Measurements from ENCODE around the gene JADE2. TPM values are rescaled to one million over a fixed set of nuclear protein-coding genes. Genes with fewer than 3 reads are reported as not detected.

Gene JADE2
- total and polyA plus RNA-seq, 4 donors = 3.9 to 11.4 (median 5.5) TPM

GRCh38 chr5:134503937-134504437 is 21.5 kb upstream of the JADE2 start:
- Histone ChIP-seq H3K4me1 (ENCODE audit: control insufficient read depth in 4 of 4, insufficient read depth in 4 of 4, low read length in 3 of 4) (peaks cover 15 to 51% (median 33%) of the 10 kb centered on the region in 4 donors), H3K9me3 (ENCODE audit: control insufficient read depth in 4 of 4, low read length in 3 of 4) (no peaks in the 10 kb centered on the region), H3K27me3 (ENCODE audit: control insufficient read depth in 4 of 4, insufficient read depth in 4 of 4, low read length in 3 of 4) (no peaks in the 10 kb centered on the region), H3K36me3 (ENCODE audit: control insufficient read depth in 4 of 4, insufficient read depth in 3 of 4, low read depth in 1 of 4, low read length in 3 of 4) (no peaks in the 10 kb centered on the region), H3K27ac (ENCODE audit: low read depth in 1 of 2, low read length in 2 of 2) (peak overlapping the region; percentile 85 to 96), H3K9ac (ENCODE audit: low read depth in 1 of 2, low read length in 2 of 2) (peak overlapping the region in 1 of 2 donors; percentile 26), H3K4me3 (ENCODE audit: low read depth in 1 of 3, low read length in 3 of 3) (no peak overlapping the region)
- no peak for DNase-seq (ENCODE audit: low spot score)
- WGBS = 69% methylated on average over 3 of the region's 3 CpGs
- no peak for TF ChIP-seq SP1 (IDR thresholded peaks at IDR 0.05)
- no peak for TF ChIP-seq EGR1 (IDR thresholded peaks at IDR 0.05; ENCODE audit: low read depth in 2 of 2)
- TF ChIP-seq, protein P1, sequence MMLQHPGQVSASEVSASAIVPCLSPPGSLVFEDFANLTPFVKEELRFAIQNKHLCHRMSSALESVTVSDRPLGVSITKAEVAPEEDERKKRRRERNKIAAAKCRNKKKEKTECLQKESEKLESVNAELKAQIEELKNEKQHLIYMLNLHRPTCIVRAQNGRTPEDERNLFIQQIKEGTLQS (IDR thresholded peaks at IDR 0.05) = no peak
- TF ChIP-seq FOXA2 (IDR thresholded peaks at IDR 0.05) = no peak

- no peaks in the 10 kb centered on the region for H3K36me3 ChIP-seq (ENCODE audit: control insufficient read depth in 4 of 4, insufficient read depth in 3 of 4, low read depth in 1 of 4, low read length in 3 of 4)
- H3K9me3 ChIP-seq (ENCODE audit: control insufficient read depth in 4 of 4, low read length in 3 of 4) = no peaks in the 10 kb centered on the region
- peaks cover 15 to 58% (median 33%) of the 10 kb centered on the region in 4 donors for H3K4me1 ChIP-seq (ENCODE audit: control insufficient read depth in 4 of 4, insufficient read depth in 4 of 4, low read length in 3 of 4)
- H3K4me3 ChIP-seq (ENCODE audit: low read depth in 1 of 3, low read length in 3 of 3) = no peak overlapping the region
- TF ChIP-seq NR2F2 (IDR thresholded peaks at IDR 0.05) = no peak
- no peak for TF ChIP-seq RAD21 (IDR thresholded peaks at IDR 0.05)
- no peak for TF ChIP-seq HNF4G (IDR thresholded peaks at IDR 0.05)
- no peak for TF ChIP-seq TAF1 (conservative IDR thresholded peaks at IDR 0.05)
- no peak for TF ChIP-seq ZBTB33 (IDR thresholded peaks at IDR 0.05)
- TF ChIP-seq CTCF (IDR thresholded peaks at IDR 0.05; ENCODE audit: low read depth, low read length, missing input control) = no peak
- no peak overlapping the region for H3K9ac ChIP-seq (ENCODE audit: low read depth in 1 of 2, low read length in 2 of 2)
- no peak for DNase-seq (ENCODE audit: low spot score)
- H3K27me3 ChIP-seq (ENCODE audit: control insufficient read depth in 4 of 4, insufficient read depth in 4 of 4, low read length in 3 of 4) = no peaks in the 10 kb centered on the region
- peak overlapping the region; percentile 85 to 96 for H3K27ac ChIP-seq (ENCODE audit: low read depth in 1 of 2, low read length in 2 of 2)
- WGBS = 95% methylated on average over 12 of the region's 12 CpGs
Observed at GRCh38 chr5:134504629-134505300, 20.7 kb upstream of the JADE2 start.

DNA sequence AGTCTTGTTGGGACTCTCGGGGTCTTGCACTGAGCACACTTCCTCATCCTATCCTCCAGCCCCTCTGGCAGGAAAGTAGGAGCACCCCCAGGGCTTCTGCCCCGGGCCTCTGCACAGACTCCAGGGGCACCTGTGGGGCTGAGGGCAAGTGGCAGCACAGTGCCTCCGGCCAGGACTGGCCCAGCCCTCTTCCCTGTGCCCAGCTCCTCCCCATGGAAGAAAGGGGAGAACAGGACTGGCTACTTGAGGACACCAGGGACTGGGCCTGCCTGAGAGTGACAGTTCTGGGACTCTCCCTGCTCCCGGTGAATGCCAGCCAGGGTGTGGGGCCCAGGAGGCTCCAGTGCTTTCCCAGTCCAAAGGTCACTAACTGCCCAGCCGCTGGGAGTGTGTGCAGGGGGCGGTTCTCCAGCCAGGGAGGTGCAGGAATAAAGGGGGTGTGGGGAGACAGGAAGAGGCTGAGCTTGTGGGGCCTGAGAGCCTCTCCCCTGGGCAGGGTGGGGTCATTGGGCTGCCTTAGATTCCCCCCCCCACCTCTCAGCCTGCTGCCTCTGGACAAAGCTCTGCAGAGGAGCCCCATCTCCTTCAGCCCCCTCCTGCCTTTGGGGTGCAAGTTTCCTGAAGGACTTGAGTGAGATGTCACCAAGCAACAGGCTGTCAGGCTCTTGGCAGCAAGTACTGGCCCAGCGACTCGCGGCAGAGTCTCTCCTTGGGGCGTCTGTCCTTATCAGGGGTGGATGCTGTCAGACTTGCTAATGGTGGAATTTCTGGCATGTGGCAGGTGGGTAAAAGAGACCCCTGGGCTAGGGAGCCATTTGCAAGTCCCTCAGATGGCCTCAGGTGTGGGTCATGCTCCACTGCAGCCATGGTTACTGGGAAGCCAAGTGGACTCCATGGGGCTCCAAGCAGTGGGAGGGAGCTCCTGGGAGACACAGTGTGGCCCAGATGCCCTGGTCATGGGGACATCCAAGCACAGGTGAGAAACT is 19.1 kb upstream of the JADE2 start:
- H3K27ac ChIP-seq (ENCODE audit: low read depth in 1 of 2, low read length in 2 of 2) = peak overlapping the region; percentile 75 to 76
- TF ChIP-seq RXRA (IDR thresholded peaks at IDR 0.05) = peak; percentile 84 to 90
- peak; percentile 51 for TF ChIP-seq FOXA2 (IDR thresholded peaks at IDR 0.05)
- TF ChIP-seq YY1 (IDR thresholded peaks at IDR 0.05) = peak; percentile 74
- TF ChIP-seq EGR1 (IDR thresholded peaks at IDR 0.05; ENCODE audit: low read depth in 2 of 2) = peak; percentile 75 to 85
- TF ChIP-seq RAD21 (IDR thresholded peaks at IDR 0.05) = peak; percentile 62 to 72
- peak; percentile 55 to 76 for TF ChIP-seq JUND (IDR thresholded peaks at IDR 0.05)
- TF ChIP-seq SP1 (IDR thresholded peaks at IDR 0.05) = peak; percentile 98
- TF ChIP-seq GABPA (IDR thresholded peaks at IDR 0.05 in 1 of 2, conservative IDR thresholded peaks at IDR 0.05 in 1 of 2) = peak in 1 of 2 donors; percentile 77
- TF ChIP-seq HNF4G (IDR thresholded peaks at IDR 0.05) = peak; percentile 99
- TF ChIP-seq HNF4A (conservative IDR thresholded peaks at IDR 0.05) = peak; percentile 98
- TF ChIP-seq CTCF (IDR thresholded peaks at IDR 0.05; ENCODE audit: low read depth, low read length, missing input control) = no peak
- TF ChIP-seq, protein P1 (IDR thresholded peaks at IDR 0.05) = no peak
- peak; percentile 85 for TF ChIP-seq MAX (IDR thresholded peaks at IDR 0.05)
- peak; percentile 74 for TF ChIP-seq FOXA1 (IDR thresholded peaks at IDR 0.05)

More for the DNA sequence above, 19.1 kb upstream of the JADE2 start:
- Histone ChIP-seq H3K9ac (ENCODE audit: low read depth in 1 of 2, low read length in 2 of 2) (peak overlapping the region in 1 of 2 donors; percentile 70), H3K4me3 (ENCODE audit: low read depth in 1 of 3, low read length in 3 of 3) (peak overlapping the region; percentile 43 to 86 (median 71)), H3K36me3 (ENCODE audit: control insufficient read depth in 4 of 4, insufficient read depth in 3 of 4, low read depth in 1 of 4, low read length in 3 of 4) (no peaks in the 10 kb centered on the region), H3K27me3 (ENCODE audit: control insufficient read depth in 4 of 4, insufficient read depth in 4 of 4, low read length in 3 of 4) (no peaks in the 10 kb centered on the region), H3K4me1 (ENCODE audit: control insufficient read depth in 4 of 4, insufficient read depth in 4 of 4, low read length in 3 of 4) (peaks cover 15 to 65% (median 37%) of the 10 kb centered on the region in 4 donors), H3K9me3 (ENCODE audit: control insufficient read depth in 4 of 4, low read length in 3 of 4) (no peaks in the 10 kb centered on the region)
- 23% methylated on average over 10 of the region's 10 CpGs for WGBS
- peak; percentile 76 for DNase-seq (ENCODE audit: low spot score)

All from liver (tissue), 9 donors.